ENCODE data around the gene XPNPEP2. TPM values are rescaled to one million over a fixed set of nuclear protein-coding genes. Genes with fewer than 3 reads are reported as not detected.

Gene XPNPEP2
- total RNA-seq, 1 donor from 2014 or later = 4.0 TPM

- Mint-ChIP-seq H3K9me3 (peaks cover 6% of the 10 kb centered on the region), H3K36me3 (no peaks in the 10 kb centered on the region), H3K27ac (no peak overlapping the region), H3K27me3 (ENCODE audit: low read depth) (no peaks in the 10 kb centered on the region), H3K4me1 (no peaks in the 10 kb centered on the region), H3K4me3 (no peak overlapping the region)
- TF ChIP-seq, protein P1, sequence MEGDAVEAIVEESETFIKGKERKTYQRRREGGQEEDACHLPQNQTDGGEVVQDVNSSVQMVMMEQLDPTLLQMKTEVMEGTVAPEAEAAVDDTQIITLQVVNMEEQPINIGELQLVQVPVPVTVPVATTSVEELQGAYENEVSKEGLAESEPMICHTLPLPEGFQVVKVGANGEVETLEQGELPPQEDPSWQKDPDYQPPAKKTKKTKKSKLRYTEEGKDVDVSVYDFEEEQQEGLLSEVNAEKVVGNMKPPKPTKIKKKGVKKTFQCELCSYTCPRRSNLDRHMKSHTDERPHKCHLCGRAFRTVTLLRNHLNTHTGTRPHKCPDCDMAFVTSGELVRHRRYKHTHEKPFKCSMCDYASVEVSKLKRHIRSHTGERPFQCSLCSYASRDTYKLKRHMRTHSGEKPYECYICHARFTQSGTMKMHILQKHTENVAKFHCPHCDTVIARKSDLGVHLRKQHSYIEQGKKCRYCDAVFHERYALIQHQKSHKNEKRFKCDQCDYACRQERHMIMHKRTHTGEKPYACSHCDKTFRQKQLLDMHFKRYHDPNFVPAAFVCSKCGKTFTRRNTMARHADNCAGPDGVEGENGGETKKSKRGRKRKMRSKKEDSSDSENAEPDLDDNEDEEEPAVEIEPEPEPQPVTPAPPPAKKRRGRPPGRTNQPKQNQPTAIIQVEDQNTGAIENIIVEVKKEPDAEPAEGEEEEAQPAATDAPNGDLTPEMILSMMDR (IDR thresholded peaks at IDR 0.05; ENCODE audit: unreplicated experiment) = no peak
- DNase-seq (ENCODE audit: low spot score in 2 of 2, unreplicated experiment in 2 of 2) = no peak
These were observed 42.4 kb downstream of the XPNPEP2 start for GRCh38 chrX:129781134-129781672.

DNA sequence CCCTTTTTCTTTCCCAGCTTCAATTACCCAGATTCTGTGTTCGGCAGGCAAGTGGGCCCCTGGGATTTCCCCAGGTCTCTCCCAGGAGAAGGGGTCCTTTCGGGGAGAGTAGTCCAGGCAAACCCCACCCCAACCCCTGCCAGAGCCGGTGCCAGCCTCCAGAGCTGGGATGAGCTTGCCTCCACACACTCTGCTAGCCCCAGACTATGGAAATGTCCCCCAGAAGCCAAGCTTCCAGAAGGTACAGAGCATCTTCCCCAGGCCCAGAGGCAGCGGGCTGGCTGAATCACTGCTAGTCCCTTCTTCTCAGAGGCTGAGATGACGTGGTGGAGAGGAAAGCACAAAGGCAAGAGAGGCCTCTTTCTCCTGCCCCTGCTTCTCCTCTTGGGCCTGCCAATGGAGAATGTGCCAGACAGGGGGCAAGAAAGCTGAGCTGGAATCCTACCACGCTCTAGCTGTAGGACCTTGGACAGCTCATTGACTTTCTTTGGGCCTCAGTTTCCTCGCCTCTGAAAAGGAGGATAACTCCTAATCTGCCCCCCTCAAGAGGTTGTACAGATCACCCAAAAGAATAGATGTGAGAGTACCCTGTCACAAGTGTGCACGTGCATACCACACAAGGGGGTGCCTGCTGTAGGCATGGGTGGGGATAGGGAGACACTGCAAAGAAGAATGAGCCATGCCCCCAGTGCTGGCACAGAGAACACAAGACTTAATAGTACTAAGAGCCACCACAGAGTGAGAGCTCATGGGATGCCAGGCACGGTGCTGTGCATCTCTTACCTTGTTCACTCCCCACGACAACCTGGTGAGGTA, 43.1 kb downstream of the XPNPEP2 start:
- Mint-ChIP-seq H3K36me3 (no peaks in the 10 kb centered on the region), H3K27ac (no peak overlapping the region), H3K4me1 (no peaks in the 10 kb centered on the region), H3K4me3 (no peak overlapping the region), H3K27me3 (ENCODE audit: low read depth) (no peaks in the 10 kb centered on the region), H3K9me3 (peaks cover 6% of the 10 kb centered on the region)
- DNase-seq (ENCODE audit: low spot score in 2 of 2, unreplicated experiment in 2 of 2) = no peak
- TF ChIP-seq, protein P1 (IDR thresholded peaks at IDR 0.05; ENCODE audit: unreplicated experiment) = no peak

DNA sequence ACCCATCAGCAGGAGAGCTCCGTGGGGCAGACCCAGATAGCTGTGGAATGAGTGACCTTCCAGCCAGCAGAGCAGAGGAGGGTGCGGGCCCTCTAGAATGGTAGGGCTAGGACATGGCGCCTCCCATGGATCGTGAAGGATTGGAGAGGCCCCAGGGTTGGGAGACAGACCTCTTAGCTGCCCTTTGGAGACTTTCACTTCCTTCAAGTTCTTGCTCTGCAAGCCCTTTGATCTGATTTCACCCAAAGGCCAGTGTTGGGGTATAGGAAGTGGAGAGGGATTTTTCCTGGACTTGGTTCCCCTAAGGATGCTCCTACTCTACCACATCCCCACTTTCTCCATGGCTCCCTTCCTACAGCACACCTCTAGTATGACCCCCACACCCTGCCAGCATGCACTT, 43.9 kb downstream of the XPNPEP2 start:
- Mint-ChIP-seq H3K36me3 (no peaks in the 10 kb centered on the region), H3K4me3 (no peak overlapping the region), H3K9me3 (peaks cover 6% of the 10 kb centered on the region), H3K4me1 (no peaks in the 10 kb centered on the region), H3K27ac (no peak overlapping the region), H3K27me3 (ENCODE audit: low read depth) (no peaks in the 10 kb centered on the region)
- TF ChIP-seq, protein P1 (IDR thresholded peaks at IDR 0.05; ENCODE audit: unreplicated experiment) = no peak
- no peak for DNase-seq (ENCODE audit: low spot score in 2 of 2, unreplicated experiment in 2 of 2)

DNA sequence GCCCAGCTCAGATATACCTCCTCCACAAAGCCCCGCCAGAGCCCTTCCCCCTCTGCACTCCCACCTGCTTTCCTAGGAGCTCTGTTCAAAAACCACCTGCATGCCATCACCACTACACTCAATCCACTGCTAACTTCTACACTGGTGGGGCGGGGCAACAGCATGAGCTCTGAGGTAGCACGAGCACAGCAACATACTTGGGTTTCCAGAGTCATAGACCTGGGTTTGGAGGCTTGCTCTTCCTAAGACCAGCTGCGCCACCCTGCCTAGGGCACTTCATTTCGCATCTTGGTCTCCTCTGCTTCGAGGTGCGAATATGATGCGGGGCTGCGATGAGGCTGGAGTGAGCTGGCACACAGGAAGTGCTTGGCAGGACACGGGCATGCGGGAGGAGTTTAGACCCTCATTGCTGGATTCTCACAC, 44.5 kb downstream of the XPNPEP2 start:
- H3K4me3 Mint-ChIP-seq = no peak overlapping the region
- no peak for DNase-seq (ENCODE audit: low spot score in 2 of 2, unreplicated experiment in 2 of 2)
- TF ChIP-seq, protein P1 (IDR thresholded peaks at IDR 0.05; ENCODE audit: unreplicated experiment) = no peak
- H3K4me1 Mint-ChIP-seq = no peaks in the 10 kb centered on the region
- no peaks in the 10 kb centered on the region for H3K36me3 Mint-ChIP-seq
- H3K9me3 Mint-ChIP-seq = peaks cover 7% of the 10 kb centered on the region
- H3K27me3 Mint-ChIP-seq (ENCODE audit: low read depth) = no peaks in the 10 kb centered on the region
- no peak overlapping the region for H3K27ac Mint-ChIP-seq

- no peak overlapping the region for H3K4me3 Mint-ChIP-seq
- H3K36me3 Mint-ChIP-seq = no peaks in the 10 kb centered on the region
- TF ChIP-seq, protein P1 (IDR thresholded peaks at IDR 0.05; ENCODE audit: unreplicated experiment) = no peak
- DNase-seq (ENCODE audit: low spot score in 2 of 2, unreplicated experiment in 2 of 2) = no peak
- H3K9me3 Mint-ChIP-seq = peaks cover 10% of the 10 kb centered on the region
- no peaks in the 10 kb centered on the region for H3K27me3 Mint-ChIP-seq (ENCODE audit: low read depth)
- no peak overlapping the region for H3K27ac Mint-ChIP-seq
- no peaks in the 10 kb centered on the region for H3K4me1 Mint-ChIP-seq
These were observed 45.6 kb downstream of the XPNPEP2 start for GRCh38 chrX:129784371-129784770.
